H9 (cell line): ENCODE measurements around the gene KDM2B. TPM values are rescaled to one million over a fixed set of nuclear protein-coding genes. Genes with fewer than 3 reads are reported as not detected.

Source experiments
- DNase-seq: peaks from one replicate; pipeline ENCODE4 v3.0.0-alpha.2; 2017
- H2AFZ ChIP-seq: one replicate; pipeline ENCODE4 v1.6.1; 2013; ENCODE audit warnings: mild to moderate bottlenecking, low read length, control low read depth, moderate library complexity
- H2AK5ac ChIP-seq: 2 replicates; pipeline ENCODE4 v1.6.1; 2013; ENCODE audit warnings: low read length, control low read depth, mixed read lengths; ENCODE audit not compliant: insufficient read length
- H2BK120ac ChIP-seq: one replicate; pipeline ENCODE4 v1.6.1; 2013; ENCODE audit warnings: low read depth, mild to moderate bottlenecking, low read length, control low read depth, inconsistent platforms; ENCODE audit not compliant: poor library complexity, severe bottlenecking
- H2BK12ac ChIP-seq: 2 replicates; pipeline ENCODE4 v1.6.1; 2013; ENCODE audit warnings: low read length, control low read depth, mixed read lengths, low read depth; ENCODE audit not compliant: insufficient read length
- H2BK15ac ChIP-seq: 2 replicates; pipeline ENCODE4 v1.6.1; 2013; ENCODE audit warnings: low read depth, low read length, control low read depth
- H2BK20ac ChIP-seq: one replicate; pipeline ENCODE4 v1.6.1; 2013; ENCODE audit warnings: low read depth, mild to moderate bottlenecking, low read length, control low read depth, inconsistent platforms; ENCODE audit not compliant: poor library complexity, severe bottlenecking
- H2BK5ac ChIP-seq: 2 replicates; pipeline ENCODE4 v1.6.1; 2013; ENCODE audit warnings: low read length, control low read depth, mixed read lengths; ENCODE audit not compliant: insufficient read length
- H3K14ac ChIP-seq: 2 replicates; pipeline ENCODE4 v1.6.1; 2013; ENCODE audit warnings: low read length, control low read depth; ENCODE audit not compliant: insufficient read depth
- H3K18ac ChIP-seq: 2 replicates; pipeline ENCODE4 v1.6.1; 2013; ENCODE audit warnings: low read depth, mild to moderate bottlenecking, mixed read lengths, low read length, control low read depth; ENCODE audit not compliant: insufficient read length
- H3K23ac ChIP-seq: 2 replicates; pipeline ENCODE4 v1.6.1; 2013; ENCODE audit warnings: low read length, control low read depth, mixed read lengths, low read depth; ENCODE audit not compliant: insufficient read length
- H3K23me2 ChIP-seq: 2 replicates; pipeline ENCODE4 v1.6.1; 2013; ENCODE audit warnings: low read depth, mild to moderate bottlenecking, mixed read lengths, low read length, control low read depth; ENCODE audit not compliant: insufficient read length, poor library complexity, severe bottlenecking
- H3K27ac ChIP-seq: 2 replicates; pipeline ENCODE4 v1.5.1; 2013; ENCODE audit warnings: low read length, control low read depth, mixed read lengths, low read depth; ENCODE audit not compliant: insufficient read length
- H3K27me3 ChIP-seq: 2 replicates; pipeline ENCODE4 v1.6.1; 2013; ENCODE audit warnings: low read length, control low read depth, inconsistent platforms; ENCODE audit not compliant: insufficient read depth
- H3K4ac ChIP-seq: 2 replicates; pipeline ENCODE4 v1.6.1; 2013; ENCODE audit warnings: low read depth, mild to moderate bottlenecking, control low read depth, inconsistent platforms, low read length, moderate library complexity
- H3K4me1 ChIP-seq: 2 replicates; pipeline ENCODE4 v1.6.1; 2013; ENCODE audit warnings: low read length, control low read depth, inconsistent platforms; ENCODE audit not compliant: insufficient read depth
- H3K4me2 ChIP-seq: 2 replicates; pipeline ENCODE4 v1.6.1; 2013; ENCODE audit warnings: low read length, control low read depth, mixed read lengths; ENCODE audit not compliant: insufficient read length, insufficient read depth
- H3K56ac ChIP-seq: 2 replicates; pipeline ENCODE4 v1.6.1; 2013; ENCODE audit warnings: low read depth, mild to moderate bottlenecking, mixed read lengths, low read length, control low read depth; ENCODE audit not compliant: insufficient read length
- H3K79me1 ChIP-seq: 2 replicates; pipeline ENCODE4 v1.6.1; 2013; ENCODE audit warnings: low read depth, mild to moderate bottlenecking, moderate library complexity, low read length, control low read depth, inconsistent platforms; ENCODE audit not compliant: insufficient read depth, poor library complexity, severe bottlenecking
- H3K79me2 ChIP-seq: 2 replicates; pipeline ENCODE4 v1.6.1; 2013; ENCODE audit warnings: low read length, control low read depth, inconsistent platforms; ENCODE audit not compliant: insufficient read depth
- H3K9ac ChIP-seq: 2 replicates; pipeline ENCODE4 v1.6.1; 2013; ENCODE audit warnings: low read length, control low read depth, mixed read lengths; ENCODE audit not compliant: insufficient read length; ENCODE audit errors: extremely low read depth
- H3K9me3 ChIP-seq: one replicate; pipeline ENCODE4 v1.6.1; 2013; ENCODE audit warnings: low read depth, low read length, inconsistent platforms; ENCODE audit not compliant: control insufficient read depth
- H3T11ph ChIP-seq: one replicate; pipeline ENCODE4 v1.6.1; 2013; ENCODE audit warnings: mild to moderate bottlenecking, low read length, control low read depth, inconsistent platforms
- H4K20me1 ChIP-seq: one replicate; pipeline ENCODE4 v1.6.1; 2013; ENCODE audit not compliant: control insufficient read depth, insufficient read length, insufficient read depth
- H4K5ac ChIP-seq: 2 replicates; pipeline ENCODE4 v1.6.1; 2013; ENCODE audit warnings: low read depth, mild to moderate bottlenecking, mixed read lengths, low read length, control low read depth; ENCODE audit not compliant: insufficient read length
- H4K8ac ChIP-seq: replicated peaks from 2 replicates; pipeline ENCODE4 v1.6.1; 2013; ENCODE audit warnings: low read length, control low read depth, mixed read lengths, low read depth; ENCODE audit not compliant: insufficient read length
- H4K91ac ChIP-seq: 2 replicates; pipeline ENCODE4 v1.6.1; 2013; ENCODE audit warnings: low read depth, mild to moderate bottlenecking, moderate library complexity, mixed read lengths, low read length, control low read depth; ENCODE audit not compliant: insufficient read length
- H3K27ac Mint-ChIP-seq, 3 experiments: 2 replicates in 2 of 3; 3 replicates in 1 of 3; pipeline ENCODE4 v1.8.0; 2020 to 2021; ENCODE audit warnings: mixed read lengths in 3 of 3, mild to moderate bottlenecking in 1 of 3, moderate library complexity in 1 of 3
- H3K27me3 Mint-ChIP-seq: 2 replicates; pipeline ENCODE4 v1.8.0; 2021; ENCODE audit warnings: low read depth, mild to moderate bottlenecking, moderate library complexity, mixed read lengths
- H3K36me3 Mint-ChIP-seq, 3 experiments: 2 replicates in 2 of 3; 3 replicates in 1 of 3; pipeline ENCODE4 v1.8.0; 2020 to 2021; ENCODE audit warnings: low read depth in 3 of 3, mixed read lengths in 3 of 3; ENCODE audit not compliant: insufficient read depth in 1 of 3
- H3K4me1 Mint-ChIP-seq, 2 experiments: 2 replicates each; pipeline ENCODE4 v1.8.0; 2020; ENCODE audit warnings: mixed read lengths in 2 of 2
- H3K4me3 Mint-ChIP-seq, 2 experiments: 2 replicates in 1 of 2; 3 replicates in 1 of 2; pipeline ENCODE4 v1.8.0; 2020 to 2021; ENCODE audit warnings: mild to moderate bottlenecking in 2 of 2, mixed read lengths in 2 of 2, moderate library complexity in 1 of 2
- H3K9me3 Mint-ChIP-seq, 2 experiments: 2 replicates in 1 of 2; 3 replicates in 1 of 2; pipeline ENCODE4 v1.8.0; 2020; ENCODE audit warnings: mild to moderate bottlenecking in 2 of 2, mixed read lengths in 2 of 2, moderate library complexity in 1 of 2
- WGBS: extraction: QIAGEN DNeasy Blood & Tissue Kit; methylation state at CpG from one replicate; pipeline ENCODE4 v1.1.7; 2013; ENCODE audit warnings: missing lambda C conversion rate, low lambda C conversion rate, mixed read lengths; ENCODE audit not compliant: insufficient read length; ENCODE audit errors: extremely low coverage; 5-methylcytosine and 5-hydroxymethylcytosine counted together
- total RNA-seq: library from RNA; stranded (reverse); gene quantifications from 2 replicates; pipeline ENCODE4 v1.2.1, GENCODE V29; 2021
- TF ChIP-seq, protein P1 (sequence below): fragments of 200-600 bp; sonication (generic); conservative IDR thresholded peaks from 3 replicates; pipeline ENCODE4 v1.8.0; 2021; ENCODE audit warnings: antibody characterized with exemption, mild to moderate bottlenecking

KDM2B gene
- total RNA-seq, 1 experiment from 2014 or later, result 143 TPM

DNA sequence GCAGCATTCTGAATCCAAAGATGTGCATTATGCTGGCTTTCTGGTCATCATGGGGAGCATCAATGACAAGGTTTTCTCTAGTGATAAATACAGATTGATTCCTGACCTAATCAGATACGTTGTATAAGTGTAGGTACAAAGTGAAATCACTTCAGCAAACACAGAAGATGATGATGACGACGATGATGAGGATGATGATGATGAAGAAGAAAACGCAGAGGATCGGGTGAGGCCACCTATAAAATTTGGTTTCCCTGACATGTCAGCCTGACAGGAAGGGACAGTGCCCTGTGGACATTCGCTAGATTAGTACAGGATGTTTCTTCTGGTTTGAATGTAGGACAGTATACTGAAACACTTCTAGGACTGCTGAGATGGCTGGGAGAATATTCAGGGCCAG, 160.7 kb downstream of the KDM2B start:
- no peak overlapping the region for H2BK120ac ChIP-seq
- peaks cover 39 to 88% (median 68%) of the 10 kb centered on the region in 3 experiments for H3K36me3 Mint-ChIP-seq
- no peak overlapping the region for H2BK12ac ChIP-seq

More for the DNA sequence above, 160.7 kb downstream of the KDM2B start:
- Histone ChIP-seq H3K23ac (no peak overlapping the region), H4K91ac (no peak overlapping the region), H3K27ac (no peak overlapping the region), H3K4me2 (no peak overlapping the region), H4K5ac (no peak overlapping the region), H2BK15ac (no peak overlapping the region), H3K79me1 (no peaks in the 10 kb centered on the region), H3K56ac (no peak overlapping the region), H3K4me1 (no peaks in the 10 kb centered on the region), H2BK5ac (no peak overlapping the region), H3K4ac (no peak overlapping the region), H2AK5ac (no peak overlapping the region), H4K8ac (no peak overlapping the region), H3K79me2 (no peaks in the 10 kb centered on the region), H3K27me3 (no peaks in the 10 kb centered on the region), H2AFZ (no peak overlapping the region), H3T11ph (no peak overlapping the region), H3K18ac (no peak overlapping the region), H3K14ac (no peak overlapping the region), H3K9me3 (no peaks in the 10 kb centered on the region), H4K20me1 (no peaks in the 10 kb centered on the region), H3K23me2 (no peaks in the 10 kb centered on the region), H3K9ac (no peak overlapping the region), H2BK20ac (no peak overlapping the region)
- Mint-ChIP-seq H3K4me1 (no peaks in the 10 kb centered on the region), H3K4me3 (no peak overlapping the region), H3K9me3 (no peaks in the 10 kb centered on the region), H3K27me3 (no peaks in the 10 kb centered on the region), H3K27ac (peak overlapping the region in 2 of 3 experiments; percentile 1 to 50; a peak in 2 of 7 replicates)
- no peak for DNase-seq
- TF ChIP-seq, protein P1, sequence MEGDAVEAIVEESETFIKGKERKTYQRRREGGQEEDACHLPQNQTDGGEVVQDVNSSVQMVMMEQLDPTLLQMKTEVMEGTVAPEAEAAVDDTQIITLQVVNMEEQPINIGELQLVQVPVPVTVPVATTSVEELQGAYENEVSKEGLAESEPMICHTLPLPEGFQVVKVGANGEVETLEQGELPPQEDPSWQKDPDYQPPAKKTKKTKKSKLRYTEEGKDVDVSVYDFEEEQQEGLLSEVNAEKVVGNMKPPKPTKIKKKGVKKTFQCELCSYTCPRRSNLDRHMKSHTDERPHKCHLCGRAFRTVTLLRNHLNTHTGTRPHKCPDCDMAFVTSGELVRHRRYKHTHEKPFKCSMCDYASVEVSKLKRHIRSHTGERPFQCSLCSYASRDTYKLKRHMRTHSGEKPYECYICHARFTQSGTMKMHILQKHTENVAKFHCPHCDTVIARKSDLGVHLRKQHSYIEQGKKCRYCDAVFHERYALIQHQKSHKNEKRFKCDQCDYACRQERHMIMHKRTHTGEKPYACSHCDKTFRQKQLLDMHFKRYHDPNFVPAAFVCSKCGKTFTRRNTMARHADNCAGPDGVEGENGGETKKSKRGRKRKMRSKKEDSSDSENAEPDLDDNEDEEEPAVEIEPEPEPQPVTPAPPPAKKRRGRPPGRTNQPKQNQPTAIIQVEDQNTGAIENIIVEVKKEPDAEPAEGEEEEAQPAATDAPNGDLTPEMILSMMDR, result no peak
- no CpG with 5 or more reads among the region's 6 CpGs for WGBS
